ENCODE measurements around the gene DCBLD1.
"Not testable (repeated sequence)": the region's sequence is repeated elsewhere in the genome, so short reads cannot be mapped to it uniquely, and the experiment has no call there.

DCBLD1 gene

DNA sequence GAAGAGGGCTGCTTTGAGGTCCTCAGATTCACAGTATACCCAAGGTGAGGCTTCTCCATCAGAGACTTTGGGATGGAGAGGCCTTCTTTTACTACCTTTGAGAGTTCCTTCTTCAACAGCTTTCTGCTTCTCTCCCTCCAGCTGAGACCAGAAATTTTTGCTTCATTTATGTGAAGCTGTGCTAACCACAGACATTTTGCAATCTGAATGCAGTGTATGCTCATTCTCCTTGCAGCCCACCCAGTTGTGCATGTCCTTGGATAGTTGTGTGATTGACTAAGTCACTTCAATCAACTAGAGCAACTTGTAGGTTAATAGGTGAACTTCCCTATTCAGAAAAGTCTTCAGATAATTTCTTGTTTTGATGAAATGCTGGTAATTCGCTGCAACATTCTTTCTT, 20.1 kb downstream of the DCBLD1 start:
- DNase-seq, result no peak

DNA sequence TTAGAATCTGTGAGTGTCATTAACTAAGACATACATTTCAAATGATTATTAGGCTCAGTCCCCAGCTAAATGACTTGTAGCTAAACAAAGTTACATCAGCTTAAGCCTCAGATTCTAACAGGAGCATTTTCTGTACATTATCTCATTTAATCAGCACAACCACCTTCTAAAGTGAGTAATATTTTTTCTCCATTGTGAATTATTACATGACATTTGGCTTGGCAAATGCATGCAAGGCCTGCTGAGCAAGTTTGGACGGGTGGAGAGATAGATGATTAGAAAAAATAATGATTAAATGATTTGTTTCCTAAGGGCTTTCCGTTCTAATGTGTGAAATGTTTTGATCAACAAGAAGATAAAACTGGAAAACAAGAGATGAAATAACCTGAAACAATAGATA, 20.7 kb downstream of the DCBLD1 start:
- DNase-seq, result no peak

- no peak for DNase-seq
Observed at GRCh38 chr6:117504478-117505144, 22.1 kb downstream of the DCBLD1 start.

DNA sequence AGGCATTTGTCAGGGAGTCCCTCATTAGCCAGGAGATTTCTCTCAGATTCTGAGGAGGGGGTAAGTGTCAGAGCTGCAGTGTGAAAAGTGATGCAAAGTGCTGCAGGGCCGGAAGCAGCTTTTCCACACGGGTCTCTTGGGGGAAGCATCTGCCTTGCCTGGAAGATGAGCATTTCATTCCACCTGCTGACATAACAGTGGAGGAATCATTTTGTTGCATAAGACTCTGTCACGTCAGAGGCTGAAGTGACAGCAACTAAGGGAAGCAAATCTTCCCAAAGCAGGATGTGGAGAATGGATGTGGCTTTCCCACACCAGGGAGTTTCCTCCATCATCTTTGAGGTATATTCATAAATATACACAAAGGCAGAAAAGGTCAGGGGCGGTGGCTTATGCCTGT, 22.8 kb downstream of the DCBLD1 start:
- DNase-seq, result no peak

GRCh38 chr6:117506180-117506835, 23.8 kb downstream of the DCBLD1 start:
- DNase-seq, result no peak

GRCh38 chr6:117506907-117507306, 24.4 kb downstream of the DCBLD1 start:
- no peak for DNase-seq

DNA sequence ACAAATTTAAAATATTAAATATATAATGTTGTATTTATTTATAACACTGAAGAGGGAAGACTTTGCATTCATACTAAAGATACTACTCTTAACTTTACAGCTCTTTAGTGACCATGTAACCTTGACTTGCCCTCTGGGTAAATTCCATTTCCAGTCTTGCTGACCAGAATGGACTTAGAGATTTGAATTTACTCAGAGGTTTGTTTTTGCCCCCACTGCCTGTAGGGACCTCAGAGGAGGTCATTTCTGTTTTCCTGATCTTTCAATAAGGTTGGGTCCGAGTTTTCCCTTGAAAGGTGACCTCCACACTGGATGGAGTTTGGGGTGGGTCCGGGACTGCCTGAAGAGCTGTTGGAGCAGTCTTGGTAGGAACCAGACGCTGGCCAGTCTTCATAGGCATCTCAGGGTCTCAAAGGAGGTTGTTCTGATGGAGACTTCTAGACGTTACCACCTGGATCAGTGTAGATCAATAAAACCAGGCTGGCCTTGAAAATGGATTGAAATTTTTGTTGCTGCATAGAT, 26.0 kb downstream of the DCBLD1 start:
- DNase-seq, result no peak

GRCh38 chr6:117509021-117509420, 26.5 kb downstream of the DCBLD1 start:
- DNase-seq, result no peak

DNA sequence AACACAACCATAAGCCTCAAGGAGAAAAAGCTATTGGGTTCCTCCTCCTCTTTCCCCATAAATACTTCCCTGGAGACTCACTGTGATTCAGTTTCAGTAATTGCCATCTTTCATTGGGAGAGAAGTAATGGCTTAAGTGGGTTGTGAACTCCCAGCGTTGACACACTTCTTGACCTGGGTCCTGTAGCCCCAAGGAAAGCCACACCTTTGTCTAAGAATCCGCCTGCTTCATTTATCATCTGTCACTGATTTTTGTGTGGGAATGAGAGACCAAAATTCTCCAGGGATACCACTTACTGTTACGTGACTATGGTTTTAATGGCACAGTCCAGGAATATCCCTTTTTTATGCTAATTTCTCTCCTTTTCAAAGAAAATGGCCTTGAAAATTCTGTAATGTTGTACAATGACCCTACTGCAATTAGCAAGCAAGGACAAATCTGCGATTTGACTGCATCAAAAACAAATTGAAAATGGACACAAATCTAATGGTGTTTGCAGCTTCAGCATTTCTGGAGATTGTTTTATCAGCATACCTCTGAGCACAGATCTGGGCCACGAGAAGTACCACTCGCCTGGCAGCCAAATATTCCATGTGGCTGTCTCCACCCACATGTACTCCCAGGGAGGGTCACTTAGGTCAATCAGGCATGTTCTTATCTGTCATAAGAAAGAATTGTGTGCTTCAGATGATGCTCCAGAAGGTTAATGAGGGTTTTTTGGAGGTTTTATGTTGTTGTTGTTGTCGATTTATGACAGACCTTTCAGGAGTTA, 29.8 kb downstream of the DCBLD1 start:
- DNase-seq, result no peak

DNA sequence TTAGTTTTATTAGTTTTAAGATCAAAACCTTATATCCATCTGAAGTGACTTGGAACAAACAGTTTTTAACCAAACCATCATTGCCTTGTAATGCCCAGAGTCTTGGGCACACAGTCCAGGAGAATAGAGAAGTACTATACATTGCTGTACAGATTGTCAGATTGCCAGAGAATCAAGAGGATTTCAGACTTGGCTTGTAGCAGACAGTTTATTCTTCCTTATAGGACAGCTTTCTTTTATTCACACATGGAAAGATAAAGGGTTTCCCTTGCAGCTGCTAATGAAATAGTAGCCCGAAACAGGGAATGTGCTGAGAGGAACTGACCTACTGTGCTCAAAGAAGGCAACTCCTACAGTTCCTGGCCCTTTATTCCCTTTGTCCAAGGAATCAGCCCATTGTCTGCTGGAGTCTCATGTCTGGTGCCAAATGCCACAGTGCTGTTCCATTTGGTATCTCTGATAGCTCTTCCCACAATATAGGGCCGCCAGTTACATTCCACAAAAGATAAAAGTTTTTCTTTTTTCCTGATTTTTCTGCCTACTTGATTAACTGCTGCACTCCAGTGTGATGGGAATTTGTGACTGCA, 30.6 kb downstream of the DCBLD1 start:
- no peak for DNase-seq

- DNase-seq, result no peak
Observed at GRCh38 chr6:117513778-117514365, 31.4 kb downstream of the DCBLD1 start.

GRCh38 chr6:117514655-117515054, 32.2 kb downstream of the DCBLD1 start:
- no peak for DNase-seq

DNA sequence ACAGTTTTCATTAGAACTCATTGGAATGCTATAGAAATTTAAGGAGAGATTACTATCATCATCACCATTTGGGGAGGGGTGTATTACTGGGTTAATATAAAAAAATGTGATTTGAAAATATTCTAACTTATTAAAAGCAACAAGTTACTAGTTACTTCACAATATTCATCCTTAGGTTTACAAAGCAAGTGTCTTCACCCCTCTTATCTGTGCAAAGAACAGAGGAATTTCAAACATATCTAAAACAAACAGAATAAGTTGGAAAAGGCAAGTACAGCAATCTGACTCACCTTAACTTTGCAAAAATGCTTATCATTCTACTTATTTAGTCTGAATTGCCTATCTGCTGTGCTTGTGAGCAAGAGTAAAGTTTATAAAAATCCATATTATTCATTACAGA, 32.9 kb downstream of the DCBLD1 start:
- DNase-seq, result no peak

DNA sequence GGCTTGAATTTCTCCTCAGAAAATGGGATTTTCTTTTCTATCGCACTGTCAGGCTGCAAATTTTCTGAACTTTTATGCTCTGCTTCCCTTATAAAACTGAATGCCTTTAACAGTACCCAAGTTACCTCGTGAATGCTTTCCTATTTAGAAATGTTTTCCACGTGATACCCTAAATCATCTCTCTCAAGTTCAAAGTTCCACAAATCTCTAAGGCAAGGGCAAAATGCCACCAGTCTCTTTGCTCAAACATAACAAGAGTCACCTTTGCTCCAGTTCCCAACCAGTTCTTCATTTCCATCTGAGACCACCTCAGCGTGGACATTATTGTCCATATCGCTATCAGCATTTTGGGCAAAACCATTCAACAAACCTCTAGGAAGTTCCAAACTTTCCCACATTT, 35.5 kb downstream of the DCBLD1 start:
- not testable (repeated sequence) for DNase-seq

DNA sequence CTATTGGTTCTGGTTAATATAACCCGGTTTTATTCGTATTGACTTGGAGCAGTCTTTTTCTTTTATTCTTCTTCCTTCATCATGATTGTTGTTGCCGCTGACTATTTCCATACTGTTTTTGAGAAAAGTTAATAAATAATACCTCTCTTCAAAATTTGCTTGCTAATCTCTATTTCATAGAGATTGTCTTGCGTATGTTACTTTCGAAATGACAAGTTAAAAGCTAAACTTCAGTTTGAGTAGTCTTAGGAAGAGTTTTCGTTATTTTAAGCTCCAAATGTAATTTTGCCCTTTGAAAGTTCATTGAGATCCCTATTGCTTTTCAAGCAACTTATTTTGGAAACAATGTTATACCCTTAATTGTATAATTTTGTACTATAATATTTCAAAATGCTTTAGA, 36.4 kb downstream of the DCBLD1 start:
- no peak for DNase-seq

GRCh38 chr6:117520603-117521395, 38.3 kb downstream of the DCBLD1 start:
- no peak for DNase-seq

GRCh38 chr6:117521791-117522502, 39.5 kb downstream of the DCBLD1 start:
- no peak for DNase-seq

DNA sequence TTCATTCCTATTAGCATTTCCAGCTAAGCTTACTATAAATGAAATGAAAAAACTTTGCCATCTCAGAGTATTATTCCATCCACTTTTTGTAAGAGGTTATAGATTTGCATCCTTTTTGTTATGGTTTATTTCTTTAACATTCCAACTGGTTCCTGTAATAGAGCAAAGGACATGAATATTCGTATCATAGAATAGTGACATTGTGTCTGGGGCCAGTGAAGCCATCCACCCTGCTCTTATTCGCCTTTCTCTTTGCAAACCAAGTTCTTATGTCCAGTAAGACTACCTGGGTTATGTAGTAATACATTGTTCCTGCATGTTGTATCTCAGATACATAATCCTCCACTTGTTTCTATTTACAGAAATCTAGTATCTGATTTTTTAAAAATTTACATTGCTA, 43.1 kb downstream of the DCBLD1 start:
- DNase-seq, result no peak

- no peak for DNase-seq
Observed at GRCh38 chr6:117530467-117531242, 48.2 kb downstream of the DCBLD1 start.

GRCh38 chr6:117531346-117531745, 48.9 kb downstream of the DCBLD1 start:
- no peak for DNase-seq
